HFFc6 (cell line): Measurements from ENCODE around the gene ACSL5. TPM values are rescaled to one million over a fixed set of nuclear protein-coding genes. Genes with fewer than 3 reads are reported as not detected.

Source experiments
- DNase-seq: peaks from one replicate; pipeline ENCODE4 v3.0.0-alpha.2; 2018
- H3K27ac Mint-ChIP-seq: 2 replicates; pipeline ENCODE4 v1.8.0; 2020; ENCODE audit warnings: mild to moderate bottlenecking, mixed read lengths
- H3K27me3 Mint-ChIP-seq: 2 replicates; pipeline ENCODE4 v1.8.0; 2021; ENCODE audit warnings: mild to moderate bottlenecking, moderate library complexity, mixed read lengths; ENCODE audit not compliant: insufficient read depth
- H3K36me3 Mint-ChIP-seq: 2 replicates; pipeline ENCODE4 v1.8.0; 2021; ENCODE audit warnings: low read depth, mixed read lengths
- H3K4me1 Mint-ChIP-seq: 2 replicates; pipeline ENCODE4 v1.8.0; 2020; ENCODE audit warnings: low read depth, mixed read lengths
- H3K4me3 Mint-ChIP-seq: 2 replicates; pipeline ENCODE4 v1.8.0; 2020; ENCODE audit warnings: mild to moderate bottlenecking, moderate library complexity, mixed read lengths
- H3K9me3 Mint-ChIP-seq: 2 replicates; pipeline ENCODE4 v1.8.0; 2020; ENCODE audit warnings: mild to moderate bottlenecking, mixed read lengths
- total RNA-seq, 6 experiments: library from RNA; stranded (reverse); fragmentation: NEBNext Ultra II Directional; extraction: Animal tissue kit (Norgen Biotek cat#: 25700); gene quantifications; 2 replicates in 1 of 6; 3 replicates in 5 of 6; pipeline ENCODE4 v1.2.3, GENCODE V29; 2021
- TF ChIP-seq, protein P1 (sequence below): fragments of 200-600 bp; sonication (generic); IDR thresholded peaks from 2 replicates; pipeline ENCODE4 v1.5.0; 2021; ENCODE audit warnings: antibody characterized with exemption, mild to moderate bottlenecking

ACSL5 gene
- total RNA-seq, 6 experiments from 2014 or later: 0.59 to 5.5 (median 4.9) TPM

DNA sequence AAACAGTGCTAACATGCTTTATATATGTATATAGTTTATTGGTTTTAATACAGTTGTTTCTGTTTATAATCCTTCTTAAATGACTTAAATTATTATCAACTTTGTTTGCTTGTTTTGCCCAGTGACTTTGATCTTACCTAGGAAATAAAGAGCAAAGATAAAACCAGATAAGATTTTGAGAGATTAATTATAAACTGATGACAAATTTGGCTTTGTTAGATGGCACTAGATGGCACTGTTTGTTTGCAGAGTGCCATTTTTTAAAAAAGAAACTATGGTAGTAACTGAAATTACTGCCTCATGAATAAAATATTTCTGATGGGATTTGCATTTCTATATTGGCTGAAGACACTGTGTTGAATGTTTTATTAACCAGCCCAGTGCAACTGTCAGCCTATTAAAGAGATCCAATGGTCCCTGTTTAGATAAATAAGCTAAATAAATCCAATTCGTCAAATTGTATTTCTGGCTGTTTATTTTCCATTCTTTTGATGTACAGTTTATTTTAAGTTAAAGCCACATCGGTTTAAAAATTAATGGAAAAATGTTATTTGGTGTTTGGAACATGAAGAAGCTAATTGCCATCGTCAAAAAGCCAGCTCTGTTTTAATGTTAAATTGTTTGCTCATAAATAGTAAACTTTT, 101.8 kb downstream of the ACSL5 start:
- H3K27ac Mint-ChIP-seq: no peak overlapping the region
- 0 out of 2 replicates have a peak overlapping the region, but pooled peaks have one; percentile 5 for H3K4me3 Mint-ChIP-seq
- TF ChIP-seq, protein P1, sequence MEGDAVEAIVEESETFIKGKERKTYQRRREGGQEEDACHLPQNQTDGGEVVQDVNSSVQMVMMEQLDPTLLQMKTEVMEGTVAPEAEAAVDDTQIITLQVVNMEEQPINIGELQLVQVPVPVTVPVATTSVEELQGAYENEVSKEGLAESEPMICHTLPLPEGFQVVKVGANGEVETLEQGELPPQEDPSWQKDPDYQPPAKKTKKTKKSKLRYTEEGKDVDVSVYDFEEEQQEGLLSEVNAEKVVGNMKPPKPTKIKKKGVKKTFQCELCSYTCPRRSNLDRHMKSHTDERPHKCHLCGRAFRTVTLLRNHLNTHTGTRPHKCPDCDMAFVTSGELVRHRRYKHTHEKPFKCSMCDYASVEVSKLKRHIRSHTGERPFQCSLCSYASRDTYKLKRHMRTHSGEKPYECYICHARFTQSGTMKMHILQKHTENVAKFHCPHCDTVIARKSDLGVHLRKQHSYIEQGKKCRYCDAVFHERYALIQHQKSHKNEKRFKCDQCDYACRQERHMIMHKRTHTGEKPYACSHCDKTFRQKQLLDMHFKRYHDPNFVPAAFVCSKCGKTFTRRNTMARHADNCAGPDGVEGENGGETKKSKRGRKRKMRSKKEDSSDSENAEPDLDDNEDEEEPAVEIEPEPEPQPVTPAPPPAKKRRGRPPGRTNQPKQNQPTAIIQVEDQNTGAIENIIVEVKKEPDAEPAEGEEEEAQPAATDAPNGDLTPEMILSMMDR: peak; percentile 82
- H3K4me1 Mint-ChIP-seq: peaks cover 23% of the 10 kb centered on the region
- no peaks in the 10 kb centered on the region for H3K27me3 Mint-ChIP-seq
- peak; percentile 24 for DNase-seq
- no peaks in the 10 kb centered on the region for H3K9me3 Mint-ChIP-seq
- no peaks in the 10 kb centered on the region for H3K36me3 Mint-ChIP-seq

Other genes starting within 250 kb of the ACSL5 start
- 10 to 100 TPM in 5 of 6 experiments, 1 to 10 TPM in 1; 7.4 to 14.7 (median 11.4) TPM for gene GPAM, start 190.4 kb upstream of the ACSL5 start, total RNA-seq
- gene TECTB, start 90.7 kb upstream of the ACSL5 start, total RNA-seq: not detected
- gene ZDHHC6, start 72.8 kb downstream of the ACSL5 start, total RNA-seq: 10 to 100 TPM; 23.1 to 30.5 (median 25.7) TPM
- 10 to 100 TPM; 23.6 to 27.9 (median 24.9) TPM for gene VTI1A, start 73.1 kb downstream of the ACSL5 start, total RNA-seq